Measurements from ENCODE around the gene PBRM1.

DNA sequence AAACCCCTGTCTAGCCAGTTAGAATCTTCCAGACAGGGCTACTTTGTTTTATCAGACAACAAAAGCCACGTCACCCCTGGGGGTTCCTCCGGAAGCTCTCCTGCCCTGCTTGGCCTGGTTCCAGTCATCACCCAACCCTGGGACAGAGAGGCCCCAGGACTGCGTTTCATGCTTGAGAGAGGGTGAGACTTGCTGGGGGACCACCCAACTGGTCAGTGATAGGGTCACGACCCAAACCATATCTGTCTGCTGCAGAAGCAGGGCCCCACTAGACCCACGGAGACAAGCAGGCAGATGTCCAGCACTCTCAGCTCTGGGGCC is 153.2 kb downstream of the PBRM1 start:
- TF ChIP-seq, protein P1, sequence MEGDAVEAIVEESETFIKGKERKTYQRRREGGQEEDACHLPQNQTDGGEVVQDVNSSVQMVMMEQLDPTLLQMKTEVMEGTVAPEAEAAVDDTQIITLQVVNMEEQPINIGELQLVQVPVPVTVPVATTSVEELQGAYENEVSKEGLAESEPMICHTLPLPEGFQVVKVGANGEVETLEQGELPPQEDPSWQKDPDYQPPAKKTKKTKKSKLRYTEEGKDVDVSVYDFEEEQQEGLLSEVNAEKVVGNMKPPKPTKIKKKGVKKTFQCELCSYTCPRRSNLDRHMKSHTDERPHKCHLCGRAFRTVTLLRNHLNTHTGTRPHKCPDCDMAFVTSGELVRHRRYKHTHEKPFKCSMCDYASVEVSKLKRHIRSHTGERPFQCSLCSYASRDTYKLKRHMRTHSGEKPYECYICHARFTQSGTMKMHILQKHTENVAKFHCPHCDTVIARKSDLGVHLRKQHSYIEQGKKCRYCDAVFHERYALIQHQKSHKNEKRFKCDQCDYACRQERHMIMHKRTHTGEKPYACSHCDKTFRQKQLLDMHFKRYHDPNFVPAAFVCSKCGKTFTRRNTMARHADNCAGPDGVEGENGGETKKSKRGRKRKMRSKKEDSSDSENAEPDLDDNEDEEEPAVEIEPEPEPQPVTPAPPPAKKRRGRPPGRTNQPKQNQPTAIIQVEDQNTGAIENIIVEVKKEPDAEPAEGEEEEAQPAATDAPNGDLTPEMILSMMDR (IDR thresholded peaks at IDR 0.05; ENCODE audit: low read length), result no peak
- TF ChIP-seq EZH2 (optimal IDR thresholded peaks at IDR 0.05; ENCODE audit: low read depth, low read length), result no peak
